ENCODE results near the gene SNAPC5. TPM values are rescaled to one million over a fixed set of nuclear protein-coding genes. Genes with fewer than 3 reads are reported as not detected.
A peak's percentile ranks its signal among the peaks of the same experiment; 100 is the strongest.
"Not testable (repeated sequence)": the region's sequence is repeated elsewhere in the genome, so short reads cannot be mapped to it uniquely, and the experiment has no call there.

The SNAPC5 gene
- total RNA-seq, 1 donor from 2014 or later = 18.5 TPM

GRCh38 chr15:66505430-66505811, 7.9 kb upstream of the SNAPC5 start:
- TF ChIP-seq, protein P1, sequence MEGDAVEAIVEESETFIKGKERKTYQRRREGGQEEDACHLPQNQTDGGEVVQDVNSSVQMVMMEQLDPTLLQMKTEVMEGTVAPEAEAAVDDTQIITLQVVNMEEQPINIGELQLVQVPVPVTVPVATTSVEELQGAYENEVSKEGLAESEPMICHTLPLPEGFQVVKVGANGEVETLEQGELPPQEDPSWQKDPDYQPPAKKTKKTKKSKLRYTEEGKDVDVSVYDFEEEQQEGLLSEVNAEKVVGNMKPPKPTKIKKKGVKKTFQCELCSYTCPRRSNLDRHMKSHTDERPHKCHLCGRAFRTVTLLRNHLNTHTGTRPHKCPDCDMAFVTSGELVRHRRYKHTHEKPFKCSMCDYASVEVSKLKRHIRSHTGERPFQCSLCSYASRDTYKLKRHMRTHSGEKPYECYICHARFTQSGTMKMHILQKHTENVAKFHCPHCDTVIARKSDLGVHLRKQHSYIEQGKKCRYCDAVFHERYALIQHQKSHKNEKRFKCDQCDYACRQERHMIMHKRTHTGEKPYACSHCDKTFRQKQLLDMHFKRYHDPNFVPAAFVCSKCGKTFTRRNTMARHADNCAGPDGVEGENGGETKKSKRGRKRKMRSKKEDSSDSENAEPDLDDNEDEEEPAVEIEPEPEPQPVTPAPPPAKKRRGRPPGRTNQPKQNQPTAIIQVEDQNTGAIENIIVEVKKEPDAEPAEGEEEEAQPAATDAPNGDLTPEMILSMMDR (IDR thresholded peaks at IDR 0.05; ENCODE audit: unreplicated experiment) = no peak
- no peaks in the 10 kb centered on the region for H3K9me3 Mint-ChIP-seq
- peak overlapping the region; percentile 99 for H3K27ac Mint-ChIP-seq
- no peaks in the 10 kb centered on the region for H3K27me3 Mint-ChIP-seq (ENCODE audit: low read depth)
- H3K4me1 Mint-ChIP-seq = peaks cover 30% of the 10 kb centered on the region
- peaks cover 21% of the 10 kb centered on the region for H3K36me3 Mint-ChIP-seq
- DNase-seq (ENCODE audit: low spot score in 2 of 2, unreplicated experiment in 2 of 2) = no peak
- H3K4me3 Mint-ChIP-seq = peak overlapping the region; percentile 100

DNA sequence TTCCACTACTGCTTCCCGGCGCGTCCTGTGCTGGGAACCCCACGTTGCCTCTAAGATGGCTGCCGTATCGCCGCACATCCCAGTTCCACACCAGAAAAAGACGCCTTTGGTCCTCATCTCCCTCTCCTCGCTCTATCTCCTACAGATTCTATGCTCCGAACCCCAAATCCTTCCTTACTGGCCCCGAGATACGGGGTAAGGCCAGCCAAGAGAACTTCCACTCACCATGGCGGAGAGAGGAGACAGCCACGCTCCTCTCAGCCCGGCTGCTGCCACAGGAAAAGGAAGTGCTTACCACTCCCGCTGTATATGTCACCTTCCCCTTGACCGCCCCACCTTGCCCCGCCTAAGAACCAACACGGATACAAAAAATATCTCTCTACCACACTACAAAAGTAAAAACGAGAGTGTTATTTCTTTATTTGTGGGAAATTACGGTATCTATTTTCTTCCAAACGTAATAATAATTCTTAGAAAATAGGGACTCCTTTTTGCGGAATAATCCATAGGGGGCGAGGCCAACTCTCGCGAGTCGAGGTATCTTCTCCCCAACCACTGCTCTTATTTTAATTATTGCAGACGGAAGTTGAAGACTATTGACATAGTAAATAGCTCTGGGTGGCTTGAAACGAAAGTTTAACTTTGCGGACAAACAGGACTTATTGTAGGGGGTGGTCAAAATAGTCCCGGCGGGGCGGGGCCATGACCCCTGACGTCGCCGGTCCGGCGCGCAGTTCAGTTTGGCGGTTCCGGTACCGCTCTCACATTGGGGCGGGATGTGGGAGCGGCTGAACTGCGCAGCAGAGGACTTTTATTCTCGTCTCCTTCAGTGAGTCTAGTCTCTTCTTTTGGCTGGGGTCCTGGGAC, 7.2 kb upstream of the SNAPC5 start, which contains the start of the genes RPL4 and ZWILCH:
Gene RPL4 (minus strand): TSS at position 293 of the 867 bp plus-strand sequence. CDS start 65 bp downstream, at position 228.
Gene ZWILCH (plus strand): TSS at position 764 of the 867 bp plus-strand sequence. CDS start 13 bp downstream, at position 777.
- Mint-ChIP-seq H3K4me1 (peaks cover 30% of the 10 kb centered on the region), H3K27ac (peak within 1 kb of the TSS; percentile 99), H3K9me3 (no peaks in the 10 kb centered on the region), H3K27me3 (ENCODE audit: low read depth) (no peaks in the 10 kb centered on the region), H3K4me3 (peak within 1 kb of the TSS; percentile 100), H3K36me3 (peaks cover 27% of the 10 kb centered on the region)
- peak in 1 of 2 experiments; percentile 65 for DNase-seq (ENCODE audit: low spot score in 2 of 2, unreplicated experiment in 2 of 2)
- TF ChIP-seq, protein P1 (IDR thresholded peaks at IDR 0.05; ENCODE audit: unreplicated experiment) = no peak

GRCh38 chr15:66503780-66504562, 6.4 kb upstream of the SNAPC5 start:
- TF ChIP-seq, protein P1 (IDR thresholded peaks at IDR 0.05; ENCODE audit: unreplicated experiment) = no peak
- Mint-ChIP-seq H3K27ac (peak overlapping the region; percentile 99), H3K4me3 (peak overlapping the region; percentile 100), H3K4me1 (peaks cover 30% of the 10 kb centered on the region), H3K27me3 (ENCODE audit: low read depth) (no peaks in the 10 kb centered on the region), H3K36me3 (peaks cover 28% of the 10 kb centered on the region), H3K9me3 (no peaks in the 10 kb centered on the region)
- no peak for DNase-seq (ENCODE audit: low spot score in 2 of 2, unreplicated experiment in 2 of 2)

- H3K4me1 Mint-ChIP-seq = peaks cover 30% of the 10 kb centered on the region
- H3K4me3 Mint-ChIP-seq = peak overlapping the region; percentile 100
- not testable (repeated sequence) for H3K27me3 Mint-ChIP-seq (ENCODE audit: low read depth); H3K9me3 Mint-ChIP-seq; DNase-seq (ENCODE audit: low spot score in 2 of 2, unreplicated experiment in 2 of 2)
- H3K36me3 Mint-ChIP-seq = peaks cover 30% of the 10 kb centered on the region
- peak overlapping the region; percentile 80 for H3K27ac Mint-ChIP-seq
Observed at GRCh38 chr15:66503041-66503648, 5.6 kb upstream of the SNAPC5 start.

- Mint-ChIP-seq H3K27me3 (ENCODE audit: low read depth) (no peaks in the 10 kb centered on the region), H3K36me3 (peaks cover 33% of the 10 kb centered on the region), H3K27ac (peak overlapping the region; percentile 80), H3K9me3 (no peaks in the 10 kb centered on the region), H3K4me3 (peak overlapping the region; percentile 100), H3K4me1 (peaks cover 35% of the 10 kb centered on the region)
- no peak for DNase-seq (ENCODE audit: low spot score in 2 of 2, unreplicated experiment in 2 of 2)
- TF ChIP-seq, protein P1 (IDR thresholded peaks at IDR 0.05; ENCODE audit: unreplicated experiment) = no peak
Observed at GRCh38 chr15:66502491-66502890, 4.9 kb upstream of the SNAPC5 start.

DNA sequence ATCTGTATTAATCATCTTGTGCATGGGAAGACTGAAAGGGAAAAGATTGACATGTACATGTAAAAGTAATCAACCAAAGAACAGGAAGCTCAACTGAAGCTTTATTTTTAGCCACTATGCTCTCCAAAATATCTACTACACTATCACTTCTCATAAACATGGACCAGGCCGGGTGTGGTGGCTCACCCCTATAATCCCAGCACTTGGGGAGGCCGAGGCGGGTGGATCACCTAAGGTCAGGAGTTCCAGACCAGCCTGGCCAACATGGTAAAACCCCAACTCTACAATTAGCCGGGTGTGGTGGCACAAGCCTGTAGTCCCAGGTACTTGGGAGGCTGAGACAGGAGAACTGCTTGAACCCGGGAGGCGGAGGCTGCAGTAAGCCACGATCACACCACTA, 2.8 kb upstream of the SNAPC5 start:
- DNase-seq (ENCODE audit: low spot score in 2 of 2, unreplicated experiment in 2 of 2); H3K9me3 Mint-ChIP-seq; H3K27me3 Mint-ChIP-seq (ENCODE audit: low read depth); H3K4me3 Mint-ChIP-seq: not testable (repeated sequence)
- Mint-ChIP-seq H3K36me3 (peaks cover 37% of the 10 kb centered on the region), H3K4me1 (peaks cover 29% of the 10 kb centered on the region), H3K27ac (peak overlapping the region; percentile 35)
